GM21360 (cell line): Measurements from ENCODE around the gene CAPZA1.
"Not testable (repeated sequence)": the region's sequence is repeated elsewhere in the genome, so short reads cannot be mapped to it uniquely, and the experiment has no call there.

ENCODE experiments used
- ATAC-seq: cut with Tn5 transposase; IDR thresholded peaks from one replicate; pipeline ENCODE4 v1.9.1; 2021; ENCODE audit warnings: mild to moderate bottlenecking, moderate library complexity; ENCODE audit not compliant: unreplicated experiment

The CAPZA1 gene

DNA sequence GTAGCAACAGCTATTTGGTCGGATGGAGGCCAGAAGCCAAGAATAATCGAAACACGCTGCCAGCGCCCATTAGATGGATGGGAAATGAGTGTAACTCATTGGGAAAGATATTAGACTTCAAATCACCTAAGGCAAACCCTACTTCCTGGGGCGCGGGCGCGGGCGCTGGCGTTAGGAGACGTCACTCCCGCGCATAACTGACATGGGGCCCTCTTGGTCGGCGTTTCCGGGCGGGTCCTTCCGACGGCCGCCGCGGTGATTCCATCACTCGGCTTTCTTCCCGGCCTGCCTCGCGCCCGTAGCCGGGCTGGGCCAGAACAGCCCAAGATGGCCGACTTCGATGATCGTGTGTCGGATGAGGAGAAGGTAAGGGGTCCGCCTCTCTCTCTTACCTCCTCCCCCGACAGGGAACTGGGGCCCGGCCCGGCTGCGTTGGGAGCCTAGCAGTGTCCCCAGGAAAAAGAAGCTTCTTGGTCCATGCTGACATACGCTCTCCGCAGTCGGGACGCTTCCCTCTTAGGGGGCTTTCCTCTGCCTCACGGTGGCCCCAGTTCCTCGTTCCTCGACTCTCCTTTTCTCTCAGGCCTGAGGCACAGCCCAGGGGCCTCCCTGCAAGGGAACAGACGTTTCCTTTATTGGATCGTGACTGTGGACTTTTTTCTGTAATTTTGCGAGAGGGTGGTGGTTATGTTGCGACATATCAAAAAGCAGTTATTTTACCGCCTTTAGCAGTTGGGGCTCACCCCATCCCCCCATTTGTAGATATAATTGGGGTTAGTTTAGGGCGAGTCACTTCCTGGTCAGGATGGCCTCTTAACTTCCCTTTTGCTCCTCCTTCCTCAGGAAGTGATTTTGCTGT, at the start of gene CAPZA1:
CAPZA1 (plus strand) TSS at position 315 of the 859 bp plus-strand sequence; CDS start at position 328, 13 bp downstream.
- peak; percentile 76 for ATAC-seq

DNA sequence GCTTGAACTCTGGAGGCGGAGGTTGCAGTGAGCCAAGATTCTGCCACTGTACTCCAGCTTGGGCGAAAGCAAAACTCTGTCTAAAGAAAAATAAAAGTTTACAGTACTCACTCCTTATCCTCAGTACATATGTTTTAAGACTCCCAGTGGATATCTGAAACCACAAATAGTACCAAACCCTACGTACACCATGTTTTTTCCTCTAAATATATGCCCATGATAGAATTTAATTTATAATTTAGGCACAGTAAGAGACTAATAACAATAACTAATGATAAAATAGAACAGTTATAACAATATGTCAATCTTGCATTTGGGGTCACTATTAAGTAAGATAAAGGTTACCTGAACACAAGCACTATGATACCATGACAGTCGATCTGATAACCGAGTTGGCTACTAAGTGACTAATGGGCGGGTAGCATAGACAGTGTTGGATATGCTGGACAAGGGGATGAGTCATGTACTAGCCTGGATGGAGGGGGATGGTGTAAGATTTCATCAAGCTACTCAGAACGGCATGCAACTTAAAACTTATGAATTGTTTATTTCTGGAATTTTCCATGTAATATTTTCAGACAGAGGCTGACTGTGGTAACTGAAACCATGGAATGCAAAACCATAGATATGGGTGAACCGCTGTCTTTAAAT, 44.4 kb upstream of the CAPZA1 start:
- ATAC-seq: no peak

DNA sequence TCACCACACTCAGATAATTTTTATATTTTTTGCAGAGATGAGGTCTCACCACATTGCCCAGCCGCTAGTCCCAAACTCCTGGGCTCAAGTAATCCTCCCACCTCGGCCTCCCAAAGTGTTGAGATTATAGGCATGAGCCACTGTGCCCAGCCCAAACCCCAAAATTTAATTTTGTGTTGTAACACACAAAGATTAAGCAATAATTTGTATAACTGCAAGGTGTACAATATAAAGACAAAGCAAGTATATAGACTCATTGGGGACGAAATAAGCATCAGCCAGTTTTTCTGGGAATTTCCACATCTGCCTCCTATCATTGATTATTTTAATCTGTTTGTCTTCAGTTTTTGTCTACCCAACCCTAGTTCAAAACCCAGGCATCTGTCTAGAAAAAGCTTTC, 43.4 kb upstream of the CAPZA1 start:
- ATAC-seq: no peak

DNA sequence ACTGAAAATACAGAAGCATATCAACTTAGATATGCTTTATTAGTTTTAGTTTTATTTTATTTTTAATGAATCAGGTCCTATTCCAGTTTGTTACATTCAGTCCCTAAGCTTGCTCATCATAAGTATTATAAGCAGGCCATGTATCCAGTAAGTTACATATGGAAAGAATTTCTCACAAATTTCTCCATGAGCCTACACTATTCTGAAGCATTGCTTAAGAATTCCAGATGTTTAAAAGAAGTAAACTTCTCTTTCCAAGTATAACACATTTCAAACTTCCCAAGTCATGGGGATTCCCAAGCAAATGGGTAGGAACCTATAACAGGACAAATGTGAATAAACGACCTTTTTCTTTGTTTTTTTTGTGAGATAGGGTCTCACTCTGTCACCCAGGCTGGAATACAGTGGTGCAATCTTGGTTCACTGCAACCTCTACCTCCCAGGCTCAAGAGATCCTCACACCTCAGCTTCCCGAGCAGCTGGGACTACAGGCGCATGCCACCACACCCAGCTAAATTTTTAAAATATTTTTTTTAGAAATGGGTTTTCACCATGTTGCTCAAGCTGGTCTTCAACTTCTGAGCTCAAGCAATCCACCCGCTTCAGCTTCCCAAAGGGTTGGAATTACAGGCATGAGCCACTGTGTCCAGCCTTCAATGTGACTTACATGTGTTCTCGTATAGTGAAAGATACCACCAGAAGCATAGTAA, 39.7 kb upstream of the CAPZA1 start:
- ATAC-seq: no peak

DNA sequence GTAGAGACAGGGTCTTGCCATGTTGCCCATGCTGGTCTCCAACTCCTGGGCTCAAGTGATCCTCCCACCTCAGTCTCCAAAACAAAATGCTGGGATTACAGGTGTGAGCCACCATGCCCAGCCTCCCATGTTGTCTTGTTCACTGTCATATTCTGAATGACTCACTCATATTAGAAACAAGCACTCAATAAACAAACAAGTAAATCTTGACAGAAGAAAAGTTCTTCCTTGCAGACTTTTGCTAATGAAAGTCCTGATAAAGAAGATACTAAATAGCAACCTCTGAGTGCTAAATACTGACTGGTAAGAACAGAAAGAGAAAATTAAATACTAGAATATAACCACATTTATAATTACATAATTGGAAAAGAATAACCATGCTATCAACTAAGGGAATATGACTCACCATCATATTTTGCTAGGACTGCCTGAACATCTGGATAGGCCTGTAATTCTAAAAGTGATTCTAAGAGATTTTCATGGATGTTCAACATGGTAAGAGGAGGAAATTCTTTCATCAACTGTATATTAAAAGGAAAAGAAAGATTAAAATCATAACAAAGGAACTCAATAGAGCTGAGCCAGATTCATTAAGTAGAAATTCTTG, 37.9 kb upstream of the CAPZA1 start:
- no peak for ATAC-seq

DNA sequence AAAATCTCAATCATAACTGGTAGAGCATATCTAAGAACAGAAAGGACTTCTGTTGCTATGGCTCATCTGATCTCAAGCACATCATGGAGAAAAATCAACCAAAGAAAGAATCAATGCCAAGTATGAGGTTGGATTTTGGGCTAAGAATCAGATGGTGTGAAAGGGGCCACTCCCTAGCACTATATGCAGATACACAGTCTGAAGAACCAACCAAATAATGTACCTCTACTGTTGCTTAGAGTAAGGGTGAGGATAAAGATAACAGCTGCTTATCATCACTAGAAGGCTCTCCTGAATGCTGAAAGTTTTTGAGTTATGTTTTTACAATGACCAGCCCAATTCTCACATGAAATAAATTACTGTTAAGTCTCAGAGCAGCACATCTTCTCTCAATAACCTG, 36.3 kb upstream of the CAPZA1 start:
- ATAC-seq: no peak

DNA sequence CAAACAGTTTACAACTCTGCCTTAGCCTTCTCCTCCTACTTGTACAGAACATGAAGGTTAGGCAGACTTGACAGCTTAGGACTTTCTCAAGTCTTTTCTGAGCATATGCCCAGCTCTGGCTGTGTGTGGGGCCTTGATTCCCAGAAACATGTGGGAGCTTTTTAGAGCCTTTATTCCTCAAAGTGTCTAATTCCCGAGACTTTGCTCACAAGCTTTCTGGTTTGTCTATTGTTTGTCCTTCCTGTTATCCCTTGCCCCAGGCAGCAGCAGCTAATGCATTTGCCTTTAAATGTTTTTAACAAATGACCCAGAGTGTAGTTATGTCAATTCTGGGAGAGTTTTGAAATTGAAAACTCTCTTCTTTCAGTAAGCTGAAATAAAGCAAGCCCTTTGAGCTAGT, 29.9 kb upstream of the CAPZA1 start:
- no peak for ATAC-seq

DNA sequence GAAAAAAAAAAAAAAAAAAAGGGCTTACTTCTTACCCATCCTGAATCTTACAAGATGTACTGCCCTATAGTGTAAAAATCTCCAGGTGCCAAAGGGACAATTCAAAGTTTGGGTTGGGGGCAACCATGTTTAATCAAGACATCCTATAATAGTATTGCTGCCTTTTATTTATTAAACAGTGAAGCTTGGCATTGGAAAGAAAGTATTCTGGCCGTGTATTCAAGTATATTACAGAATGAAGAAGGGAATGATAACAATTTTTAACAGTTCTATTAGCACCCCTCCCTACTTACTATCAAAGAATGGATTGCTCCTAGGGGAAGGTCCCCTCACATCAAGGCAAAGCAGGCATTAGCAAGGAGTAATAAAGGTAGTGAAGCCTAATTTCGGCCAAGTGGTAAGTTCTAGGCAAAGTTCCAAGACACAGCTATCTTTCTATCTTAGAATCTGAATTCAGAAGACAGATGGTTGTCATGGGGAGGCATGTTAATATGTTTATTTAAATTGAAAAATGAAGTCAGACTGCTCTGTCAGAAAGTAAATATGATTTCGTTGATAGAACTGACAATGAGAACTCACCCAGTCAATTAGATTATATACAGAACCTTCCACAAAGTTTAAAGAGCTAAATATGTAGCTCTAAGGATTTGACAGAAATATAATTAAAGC, 25.3 kb upstream of the CAPZA1 start:
- ATAC-seq: no peak

DNA sequence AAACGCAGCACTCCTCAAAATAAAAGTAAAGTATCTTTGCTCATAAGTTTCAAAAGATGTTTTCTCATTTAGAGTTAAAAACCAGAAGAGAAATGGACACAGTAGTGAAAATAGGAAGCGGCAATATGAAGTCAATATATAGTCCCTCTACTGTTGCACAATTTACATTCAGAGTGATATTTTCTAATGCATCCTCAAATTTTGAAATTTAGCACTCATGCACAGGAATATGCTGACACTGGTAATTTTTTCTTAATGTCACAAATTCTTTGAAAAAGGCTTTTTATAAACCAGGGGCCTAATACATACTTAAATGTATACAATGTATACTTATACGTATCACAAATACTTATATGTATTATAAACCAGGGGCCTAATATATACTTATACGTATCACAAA, 20.2 kb upstream of the CAPZA1 start:
- ATAC-seq: no peak

DNA sequence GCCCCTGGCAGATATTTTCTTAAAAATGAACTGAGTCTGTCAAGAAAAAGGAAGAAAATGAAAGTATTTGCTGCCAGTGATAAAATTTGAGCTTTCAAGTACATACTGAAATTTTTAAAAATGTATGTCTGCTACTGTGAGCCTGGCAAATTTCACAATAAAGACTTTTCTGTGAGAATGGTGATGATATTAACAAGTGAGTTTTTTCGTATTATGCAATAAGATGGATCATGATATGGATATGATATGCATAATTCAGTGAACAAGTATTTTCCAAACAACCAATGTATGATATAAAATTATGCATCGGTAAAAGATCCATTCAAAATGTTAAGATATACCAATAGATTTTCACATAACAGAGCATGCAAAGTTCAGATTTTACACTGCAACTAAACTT, 16.6 kb upstream of the CAPZA1 start:
- ATAC-seq: no peak

DNA sequence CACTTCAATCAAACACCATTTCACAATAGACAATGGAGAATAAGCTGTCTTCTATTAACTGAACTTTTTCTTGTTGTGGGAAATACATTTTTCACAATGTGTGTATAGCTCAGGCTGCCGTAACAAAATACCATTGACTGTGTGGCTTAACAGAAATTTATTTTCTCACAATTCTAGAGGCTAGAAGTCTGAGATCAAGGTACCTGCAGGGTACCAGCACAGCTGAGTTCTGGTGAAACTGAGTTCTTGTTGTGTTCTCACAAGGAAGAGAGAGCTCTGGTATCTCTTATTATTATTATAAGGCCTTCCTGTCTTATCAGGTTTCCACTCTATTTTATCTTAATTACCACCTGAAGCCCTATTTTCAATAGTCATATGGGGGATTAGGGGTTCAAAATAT, 16.1 kb upstream of the CAPZA1 start:
- no peak for ATAC-seq

DNA sequence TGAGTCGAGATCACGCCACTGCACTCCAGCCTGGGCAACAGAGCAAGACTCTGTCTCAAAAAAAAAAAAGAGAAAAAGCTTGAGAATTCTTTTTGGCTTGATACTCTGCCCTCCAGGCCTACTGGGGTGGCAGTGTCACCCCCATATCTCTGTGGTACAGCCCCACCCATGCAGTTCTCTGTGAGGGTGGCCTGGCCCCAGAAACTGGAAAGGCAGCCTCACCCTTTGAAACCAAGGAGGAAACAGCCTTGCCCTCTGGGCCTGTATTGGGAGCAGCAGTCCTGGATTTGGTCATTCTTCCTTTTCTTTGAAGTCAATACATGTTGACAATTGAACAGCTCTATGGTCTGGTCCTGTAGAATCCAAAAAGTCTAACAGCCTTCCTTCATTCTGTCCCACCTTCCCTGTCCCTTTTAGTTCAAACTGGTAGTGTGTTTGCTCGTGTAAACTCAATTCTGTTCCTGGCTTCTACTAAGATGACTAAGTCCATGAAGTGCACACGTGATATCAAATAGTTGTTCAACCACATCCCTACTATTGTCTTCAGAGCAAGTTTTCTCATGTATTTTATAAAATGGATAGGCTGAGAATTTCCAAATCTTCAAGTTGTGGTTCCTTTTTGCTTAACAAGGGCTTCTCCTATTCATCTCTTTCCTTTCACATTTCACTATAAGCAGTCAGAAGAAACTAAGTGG, 13.9 kb upstream of the CAPZA1 start:
- no peak for ATAC-seq

DNA sequence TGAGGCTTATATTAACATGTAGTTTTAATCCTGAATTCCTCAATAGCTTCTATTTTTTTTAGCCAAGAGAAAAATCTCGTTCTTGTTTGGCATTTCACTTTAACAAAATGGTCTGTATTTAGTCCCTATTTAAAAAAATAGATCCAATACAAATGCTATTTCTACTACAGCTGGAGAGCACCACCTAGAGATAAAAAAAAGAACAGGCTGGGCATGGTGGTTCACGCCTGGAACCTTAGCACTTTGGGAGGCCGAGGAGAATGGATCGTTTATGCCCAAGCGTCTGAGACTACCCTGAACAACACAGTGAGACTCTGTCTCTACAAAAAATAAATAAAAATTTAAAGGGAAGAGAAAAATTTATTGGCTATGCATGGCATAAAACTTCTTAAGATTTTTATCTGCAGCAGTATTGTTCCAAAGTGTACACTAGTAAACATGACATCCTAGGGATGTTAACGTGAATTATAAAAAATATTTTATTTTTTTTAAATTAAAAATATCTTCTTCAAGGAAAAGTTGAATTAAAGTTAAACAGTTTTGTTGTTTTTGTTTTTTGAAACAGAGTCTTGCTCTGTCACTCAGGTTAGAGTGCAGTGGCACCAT, 5.1 kb upstream of the CAPZA1 start:
- no peak for ATAC-seq

DNA sequence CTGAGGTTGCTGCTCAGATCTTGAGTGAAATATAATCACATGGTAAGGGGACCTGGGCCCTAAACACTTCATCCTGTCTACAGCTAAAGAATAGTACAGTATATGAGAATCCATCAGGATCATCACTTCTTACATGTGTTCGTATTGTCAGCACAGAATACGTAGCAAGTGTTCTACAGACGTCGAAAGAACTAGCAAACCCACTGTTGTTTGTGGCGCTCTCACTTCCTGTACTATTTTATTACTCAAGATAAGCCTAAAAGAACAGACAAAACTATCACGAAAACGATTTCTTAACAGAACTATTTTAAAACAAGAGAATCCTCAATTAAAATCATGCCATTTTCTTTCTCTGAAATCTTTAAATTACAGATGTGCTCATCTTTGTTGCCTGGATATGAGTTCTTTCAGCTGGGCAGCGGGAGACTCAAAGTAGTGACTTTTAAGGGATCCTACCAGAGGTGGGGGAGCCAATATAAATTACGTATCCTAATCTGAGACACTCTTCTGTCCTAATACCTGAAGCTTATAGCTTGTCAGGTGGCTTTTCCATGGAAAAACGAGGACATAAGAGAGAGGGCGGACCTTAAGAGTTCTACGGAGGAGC, 1.4 kb upstream of the CAPZA1 start:
- ATAC-seq: no peak

DNA sequence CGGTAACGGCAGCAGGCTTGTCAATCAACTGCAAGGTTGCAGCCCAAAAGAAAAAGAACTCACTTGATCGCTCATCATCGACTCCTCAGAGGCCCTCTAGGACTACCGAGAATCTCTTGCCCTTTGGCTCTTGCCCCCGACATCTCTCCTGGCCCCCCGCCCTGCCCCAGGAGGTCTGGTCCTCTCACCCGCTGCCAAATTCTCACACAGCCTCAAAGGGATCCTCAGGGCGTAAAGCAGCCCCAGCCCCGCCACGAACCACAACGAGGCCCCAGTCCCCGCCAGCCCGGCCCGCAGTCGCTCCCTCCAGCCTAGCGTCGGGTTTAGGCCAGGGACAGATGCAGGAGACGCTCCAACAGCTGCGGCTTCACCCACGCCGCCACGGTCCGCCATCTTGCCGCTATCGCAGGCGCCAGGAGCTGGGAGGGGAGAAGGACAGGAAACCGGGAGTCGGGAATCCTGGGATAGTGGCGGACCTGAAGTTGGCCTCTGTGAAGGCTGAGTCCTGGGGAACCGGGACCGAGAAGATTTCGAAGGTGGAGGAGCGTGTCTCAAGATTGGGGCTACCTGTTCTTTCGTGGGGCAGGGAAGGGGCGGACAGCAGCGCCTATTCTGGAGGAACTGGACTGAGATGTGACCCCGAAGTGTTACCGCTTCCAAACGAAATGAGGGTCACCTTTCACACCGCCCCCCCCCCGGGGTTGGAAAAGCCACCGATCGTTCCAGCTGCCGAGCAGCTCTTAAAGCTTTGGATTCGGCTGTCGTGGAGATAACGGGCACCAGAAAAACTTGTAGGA, 713 bp upstream of the CAPZA1 start, which contains the start of gene ST7L:
ST7L (minus strand) TSS at position 421 of the 797 bp plus-strand sequence; CDS start at position 393, 28 bp downstream.
- ATAC-seq: no peak

DNA sequence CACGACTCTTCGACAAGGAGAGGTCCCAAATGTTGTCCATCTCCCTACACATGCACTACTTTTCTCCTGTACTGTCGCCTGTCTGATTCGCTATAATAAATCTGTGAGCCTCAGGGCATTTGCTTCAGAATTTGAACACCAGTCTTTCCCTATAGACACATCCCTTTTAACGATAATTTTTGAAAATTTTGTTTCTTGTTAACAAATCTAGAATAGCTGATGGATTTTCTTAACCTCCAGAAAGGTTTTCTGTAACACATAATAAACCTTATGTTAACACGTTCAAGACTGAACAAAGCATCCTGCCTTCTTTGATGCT, 704 bp downstream of the CAPZA1 start:
- ATAC-seq: no peak

DNA sequence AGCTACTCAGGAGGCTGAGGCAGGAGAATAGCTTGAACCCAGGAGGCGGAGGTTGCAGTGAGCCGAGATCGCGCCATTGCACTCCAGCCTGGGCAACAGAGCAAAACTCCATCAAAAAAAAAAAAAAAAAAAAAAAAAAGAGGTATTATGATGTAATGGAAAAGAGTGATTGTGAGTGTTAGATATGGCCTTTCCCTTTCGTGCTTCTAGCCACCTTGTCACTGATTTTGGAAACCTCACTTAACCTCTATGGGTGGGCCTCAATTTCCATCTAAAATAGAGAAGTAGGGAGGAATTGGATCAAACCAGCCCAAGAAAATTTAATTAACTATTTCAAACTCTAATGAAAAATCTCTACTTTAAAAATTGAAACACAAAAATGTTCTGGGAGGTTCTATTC, 4.9 kb downstream of the CAPZA1 start:
- not testable (repeated sequence) for ATAC-seq

DNA sequence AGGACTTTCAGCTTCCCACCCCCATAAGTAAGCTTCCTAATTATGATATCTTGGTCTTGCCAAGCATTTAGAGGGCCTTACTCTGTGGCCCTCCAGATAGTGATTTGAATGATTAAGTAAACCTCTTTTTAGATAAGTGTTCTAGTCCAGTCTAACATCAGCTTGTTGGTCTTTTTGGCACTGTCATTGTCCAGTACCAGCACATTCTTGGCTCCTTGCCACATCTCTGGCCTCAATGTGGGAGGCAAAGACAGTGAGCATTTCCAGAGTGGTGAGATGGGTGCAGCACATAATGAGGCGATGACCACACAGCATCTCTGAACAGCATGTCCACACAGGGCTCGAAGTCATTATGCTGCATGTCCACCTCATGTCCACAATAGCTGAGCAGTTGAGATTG, 6.1 kb downstream of the CAPZA1 start:
- ATAC-seq: no peak

DNA sequence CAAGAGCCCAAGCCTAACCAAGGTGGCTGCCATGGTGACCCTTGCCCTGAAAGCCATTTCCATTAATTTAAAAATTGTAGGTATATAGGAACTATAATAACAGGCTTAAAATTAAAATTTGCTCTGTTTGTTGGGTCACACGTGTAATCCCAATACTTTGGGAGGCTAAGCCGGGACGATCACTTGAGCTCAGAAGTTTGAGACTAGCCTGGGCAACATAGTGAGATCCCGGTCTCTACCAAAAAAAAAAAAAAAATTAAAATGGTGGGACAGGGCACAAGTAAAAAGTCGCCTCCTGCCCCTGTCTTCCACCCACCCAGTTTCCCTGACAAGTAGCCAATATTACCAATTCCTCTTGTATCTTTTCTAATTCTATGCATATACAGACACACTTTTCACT, 6.6 kb downstream of the CAPZA1 start:
- no peak for ATAC-seq
